ENCODE results near the gene RSU1. TPM values are rescaled to one million over a fixed set of nuclear protein-coding genes. Genes with fewer than 3 reads are reported as not detected.

RSU1 gene
- polyA plus RNA-seq, 1 donor (not counting 4 experiments of a cell fraction or from before 2014, with no cell fraction given) = 125 TPM

DNA sequence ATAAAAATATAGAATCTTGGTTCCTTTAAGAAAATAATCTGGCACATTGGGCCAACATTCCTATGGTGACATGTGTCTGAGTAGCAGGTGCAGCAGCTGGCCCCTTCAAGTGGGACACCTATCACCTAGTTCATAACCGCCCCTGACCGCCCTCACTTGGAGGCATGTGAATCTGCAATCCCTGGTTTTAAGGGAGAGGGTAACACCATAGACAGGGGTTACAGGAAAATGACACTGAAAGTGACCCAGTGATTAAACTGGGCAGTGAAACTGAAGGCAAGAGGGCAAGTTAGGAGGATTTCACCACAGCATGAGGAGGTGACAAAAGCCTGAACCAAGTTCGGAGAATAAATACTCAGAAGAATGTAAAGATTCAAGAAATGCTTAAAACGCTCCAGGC, 1.1 kb downstream of the RSU1 start:
- peaks cover 0 to 4% of the 10 kb centered on the region in 2 experiments for H3K36me3 ChIP-seq (ENCODE audit: control insufficient read depth in 2 of 2, extremely low read depth in 1 of 2, insufficient read depth in 2 of 2, low read length in 2 of 2)
- peak overlapping the region; percentile 86 to 95 (median 88) for H3K4me3 ChIP-seq (ENCODE audit: control insufficient read depth in 2 of 3, extremely low read depth in 1 of 3, insufficient read depth in 2 of 3, low read depth in 1 of 3, low read length in 3 of 3)
- H3K9me1 ChIP-seq (ENCODE audit: control insufficient read depth, extremely low read depth, insufficient read depth, low read length) = no peaks in the 10 kb centered on the region
- no peak for FAIRE-seq
- TF ChIP-seq EZH2 (IDR thresholded peaks at IDR 0.05; ENCODE audit: low read length) = no peak
- TF ChIP-seq, protein P1, sequence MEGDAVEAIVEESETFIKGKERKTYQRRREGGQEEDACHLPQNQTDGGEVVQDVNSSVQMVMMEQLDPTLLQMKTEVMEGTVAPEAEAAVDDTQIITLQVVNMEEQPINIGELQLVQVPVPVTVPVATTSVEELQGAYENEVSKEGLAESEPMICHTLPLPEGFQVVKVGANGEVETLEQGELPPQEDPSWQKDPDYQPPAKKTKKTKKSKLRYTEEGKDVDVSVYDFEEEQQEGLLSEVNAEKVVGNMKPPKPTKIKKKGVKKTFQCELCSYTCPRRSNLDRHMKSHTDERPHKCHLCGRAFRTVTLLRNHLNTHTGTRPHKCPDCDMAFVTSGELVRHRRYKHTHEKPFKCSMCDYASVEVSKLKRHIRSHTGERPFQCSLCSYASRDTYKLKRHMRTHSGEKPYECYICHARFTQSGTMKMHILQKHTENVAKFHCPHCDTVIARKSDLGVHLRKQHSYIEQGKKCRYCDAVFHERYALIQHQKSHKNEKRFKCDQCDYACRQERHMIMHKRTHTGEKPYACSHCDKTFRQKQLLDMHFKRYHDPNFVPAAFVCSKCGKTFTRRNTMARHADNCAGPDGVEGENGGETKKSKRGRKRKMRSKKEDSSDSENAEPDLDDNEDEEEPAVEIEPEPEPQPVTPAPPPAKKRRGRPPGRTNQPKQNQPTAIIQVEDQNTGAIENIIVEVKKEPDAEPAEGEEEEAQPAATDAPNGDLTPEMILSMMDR (optimal IDR thresholded peaks at IDR 0.05 in 1 of 3, IDR thresholded peaks at IDR 0.05 in 1 of 3, conservative IDR thresholded peaks at IDR 0.05 in 1 of 3; ENCODE audit: extremely low read depth in 1 of 3, insufficient read depth in 2 of 3, low read length in 3 of 3) = no peak
- H3K4me2 ChIP-seq (ENCODE audit: control insufficient read depth, extremely low read depth, insufficient read depth, low read depth, low read length) = peak overlapping the region; percentile 94
- H4K20me1 ChIP-seq (ENCODE audit: control insufficient read depth, extremely low read depth, insufficient read depth, low read length) = no peaks in the 10 kb centered on the region
- no peaks in the 10 kb centered on the region for H3K27me3 ChIP-seq (ENCODE audit: control insufficient read depth, extremely low read depth, insufficient read depth, low read length)
- peaks cover 42% of the 10 kb centered on the region for H3K79me2 ChIP-seq (ENCODE audit: control insufficient read depth, insufficient read depth, low read length)
- H3K9ac ChIP-seq (ENCODE audit: control insufficient read depth, extremely low read depth, insufficient read depth, low read length) = peak overlapping the region; percentile 85
- no peak for DNase-seq (ENCODE audit: low read depth, low spot score)
- H2AFZ ChIP-seq (ENCODE audit: control insufficient read depth, low read length) = no peak overlapping the region
- dilution Hi-C loops (cut with MboI; ENCODE audit: extremely low pct_ligation_motif_present, low sequenced_read_pairs) = loop anchor here (25.0 kb wide), 1 partner anchor 929 kb away; no protein-coding TSS in a partner anchor
- H3K4me1 ChIP-seq (ENCODE audit: control insufficient read depth, extremely low read depth, insufficient read depth, low read length) = peaks cover 15% of the 10 kb centered on the region
- H3K27ac ChIP-seq (ENCODE audit: control insufficient read depth, insufficient read depth, low read length) = peak overlapping the region; percentile 74
- H3K9me3 ChIP-seq (ENCODE audit: control insufficient read depth, low read depth, low read length) = no peaks in the 10 kb centered on the region

DNA sequence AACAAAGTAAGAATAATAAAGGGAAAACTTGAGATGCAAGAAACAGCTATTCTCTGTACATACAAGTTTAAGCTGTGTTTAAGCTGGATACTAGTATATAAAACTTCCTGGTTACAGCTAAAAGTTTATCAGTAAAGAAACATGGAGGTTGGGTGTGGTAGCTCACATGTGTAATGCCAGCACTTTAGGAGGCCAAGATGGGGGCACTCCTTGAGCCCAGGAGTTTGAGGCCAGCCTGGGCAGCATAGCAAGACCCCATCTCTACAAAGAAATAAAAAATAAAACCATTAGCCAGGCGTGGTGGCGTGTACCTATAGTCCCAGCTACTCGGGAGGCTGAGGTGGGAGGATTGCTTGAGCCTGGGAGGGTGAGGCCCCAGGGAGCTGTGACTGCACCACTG, 3.2 kb downstream of the RSU1 start:
- Histone ChIP-seq H3K9ac (ENCODE audit: control insufficient read depth, extremely low read depth, insufficient read depth, low read length) (no peak overlapping the region), H3K4me1 (ENCODE audit: control insufficient read depth, extremely low read depth, insufficient read depth, low read length) (peaks cover 15% of the 10 kb centered on the region), H3K9me1 (ENCODE audit: control insufficient read depth, extremely low read depth, insufficient read depth, low read length) (no peaks in the 10 kb centered on the region), H3K79me2 (ENCODE audit: control insufficient read depth, insufficient read depth, low read length) (peaks cover 54% of the 10 kb centered on the region), H3K9me3 (ENCODE audit: control insufficient read depth, low read depth, low read length) (no peaks in the 10 kb centered on the region), H2AFZ (ENCODE audit: control insufficient read depth, low read length) (no peak overlapping the region), H3K27ac (ENCODE audit: control insufficient read depth, insufficient read depth, low read length) (no peak overlapping the region), H3K36me3 (ENCODE audit: control insufficient read depth in 2 of 2, extremely low read depth in 1 of 2, insufficient read depth in 2 of 2, low read length in 2 of 2) (peaks cover 0 to 4% of the 10 kb centered on the region in 2 experiments), H3K4me3 (ENCODE audit: control insufficient read depth in 2 of 3, extremely low read depth in 1 of 3, insufficient read depth in 2 of 3, low read depth in 1 of 3, low read length in 3 of 3) (no peak overlapping the region), H4K20me1 (ENCODE audit: control insufficient read depth, extremely low read depth, insufficient read depth, low read length) (no peaks in the 10 kb centered on the region), H3K4me2 (ENCODE audit: control insufficient read depth, extremely low read depth, insufficient read depth, low read depth, low read length) (no peak overlapping the region), H3K27me3 (ENCODE audit: control insufficient read depth, extremely low read depth, insufficient read depth, low read length) (no peaks in the 10 kb centered on the region)
- no peak for DNase-seq (ENCODE audit: low read depth, low spot score)
- dilution Hi-C loops (cut with MboI; ENCODE audit: extremely low pct_ligation_motif_present, low sequenced_read_pairs) = loop anchor here (25.0 kb wide), 1 partner anchor 927 kb away; no protein-coding TSS in a partner anchor
- FAIRE-seq = no peak
- no peak for TF ChIP-seq EZH2 (IDR thresholded peaks at IDR 0.05; ENCODE audit: low read length)
- TF ChIP-seq, protein P1 (optimal IDR thresholded peaks at IDR 0.05 in 1 of 3, IDR thresholded peaks at IDR 0.05 in 1 of 3, conservative IDR thresholded peaks at IDR 0.05 in 1 of 3; ENCODE audit: extremely low read depth in 1 of 3, insufficient read depth in 2 of 3, low read length in 3 of 3) = no peak
